ENCODE results near the gene MRPL12. TPM values are rescaled to one million over a fixed set of nuclear protein-coding genes. Genes with fewer than 3 reads are reported as not detected.
A peak's percentile ranks its signal among the peaks of the same experiment; 100 is the strongest.

MRPL12 gene
- 50.9 and 53.2 TPM in 2 replicates for total RNA-seq (2014; rRNA removed; shearing (Covaris generic))
- polyA plus RNA-seq (2016; fragmentation: Nextera tagmentation; extraction: Ambion mirVana), result 140 and 153 TPM in 2 replicates
- long read RNA-seq, transcript MRPL12-201 (5 exons, 1,028 nt), result major isoform, 101 of 108 reads
- long read RNA-seq, partial matches to known transcripts, result 4 of 108 reads
- long read RNA-seq, other reads (novel, unspliced or antisense), result 3 of 108 reads

- DNase-seq (ENCODE audit: low spot score), result peak; percentile 98
- H3K36me3 ChIP-seq (ENCODE audit: insufficient read depth), result peaks cover 7% of the 10 kb centered on the region
- H4K20me1 ChIP-seq (replicated peaks; ENCODE audit: insufficient read depth), result peaks cover 8% of the 10 kb centered on the region
- no peaks in the 10 kb centered on the region for H3K27me3 ChIP-seq (ENCODE audit: insufficient read depth)
- Mint-ChIP-seq H3K36me3 (ENCODE audit: low read depth) (peaks cover 64% of the 10 kb centered on the region), H3K4me1 (peaks cover 10% of the 10 kb centered on the region; the same call in 2 of the 3 replicates), H3K9me3 (no peaks in the 10 kb centered on the region), H3K27me3 (ENCODE audit: insufficient read depth, low read depth, poor library complexity) (peaks cover 15% of the 10 kb centered on the region), H3K4me3 (peak within 1 kb of the TSS; percentile 95), H3K27ac (peak within 1 kb of the TSS; percentile 98)
- ATAC-seq, result peak; percentile 90
- H3K4me3 ChIP-seq, result peak within 1 kb of the TSS; percentile 99
- H3K27ac ChIP-seq (ENCODE audit: low read depth), result peak within 1 kb of the TSS; percentile 95
- peaks cover 29% of the 10 kb centered on the region for H3F3A ChIP-seq (replicated peaks; ENCODE audit: low read depth)
- peak; percentile 91 for TF ChIP-seq POLR2AphosphoS5 (IDR thresholded peaks at IDR 0.05; ENCODE audit: low read depth)
- peak; percentile 94 for TF ChIP-seq CREB1 (CRISPR knock-in tag; IDR thresholded peaks at IDR 0.05; ENCODE audit: low read depth)
- TF ChIP-seq EZH2phosphoT487 (IDR thresholded peaks at IDR 0.05; ENCODE audit: unreplicated experiment), result no peak
- TF ChIP-seq ZNF114 (CRISPR knock-in tag; IDR thresholded peaks at IDR 0.05), result no peak
- TF ChIP-seq ZNF331 (CRISPR knock-in tag; IDR thresholded peaks at IDR 0.05; ENCODE audit: low read depth), result no peak
- TF ChIP-seq ETS1 (IDR thresholded peaks at IDR 0.05), result peak; percentile 93
- TF ChIP-seq CTCF (conservative IDR thresholded peaks at IDR 0.05; ENCODE audit: low read depth in 2 of 2), result 0 out of 4 replicates have a peak, but pooled peaks of 1 of the 2 experiments have one; percentile 1
- peaks cover 10% of the 10 kb centered on the region for H3K4me1 ChIP-seq (ENCODE audit: insufficient read depth)
- H3K4me2 ChIP-seq, result peak within 1 kb of the TSS; percentile 100
- peaks cover 47% of the 10 kb centered on the region for H3K79me2 ChIP-seq (replicated peaks; ENCODE audit: insufficient read depth)
- H3K9me2 ChIP-seq (ENCODE audit: insufficient read depth), result no peaks in the 10 kb centered on the region
- peak within 1 kb of the TSS; percentile 72 for H2AFZ ChIP-seq
Observed at GRCh38 chr17:81702934-81703746, at the start of gene MRPL12. TSS of gene MRPL12 (plus strand) at chr17:81703367. CDS start at chr17:81703502, 135 bp downstream.

GRCh38 chr17:81655378-81656117 lies 47.6 kb upstream of the MRPL12 start:
- no peak for ATAC-seq
- no peak for TF ChIP-seq ETS1 (IDR thresholded peaks at IDR 0.05)
- TF ChIP-seq STAT1 (IDR thresholded peaks at IDR 0.05; ENCODE audit: unreplicated experiment), result no peak
- no peak for TF ChIP-seq CREB1 (CRISPR knock-in tag; IDR thresholded peaks at IDR 0.05; ENCODE audit: low read depth)

More at GRCh38 chr17:81655378-81656117, 47.6 kb upstream of the MRPL12 start:
- Mint-ChIP-seq H3K27me3 (ENCODE audit: insufficient read depth, low read depth, poor library complexity) (peaks cover 13% of the 10 kb centered on the region), H3K4me3 (no peak overlapping the region), H3K9me3 (no peaks in the 10 kb centered on the region), H3K36me3 (ENCODE audit: low read depth) (no peaks in the 10 kb centered on the region), H3K4me1 (peaks cover 8% of the 10 kb centered on the region), H3K27ac (no peak overlapping the region)
- DNase-seq (ENCODE audit: low spot score), result no peak
- Histone ChIP-seq H2AFZ (no peak overlapping the region), H3K27me3 (ENCODE audit: insufficient read depth) (no peaks in the 10 kb centered on the region), H3K79me2 (replicated peaks; ENCODE audit: insufficient read depth) (no peaks in the 10 kb centered on the region), H3K4me2 (no peak overlapping the region), H3K36me3 (ENCODE audit: insufficient read depth) (no peaks in the 10 kb centered on the region), H3K4me3 (no peak overlapping the region), H3F3A (replicated peaks; ENCODE audit: low read depth) (no peaks in the 10 kb centered on the region), H3K27ac (ENCODE audit: low read depth) (no peak overlapping the region), H3K9me2 (ENCODE audit: insufficient read depth) (no peaks in the 10 kb centered on the region), H4K20me1 (replicated peaks; ENCODE audit: insufficient read depth) (no peaks in the 10 kb centered on the region), H3K4me1 (ENCODE audit: insufficient read depth) (peaks cover 13% of the 10 kb centered on the region)

All from GM23338 (cell line).